Breast epithelium (tissue), 4 donors: ENCODE measurements around the gene FAM168A. TPM values are rescaled to one million over a fixed set of nuclear protein-coding genes. Genes with fewer than 3 reads are reported as not detected.

Experiments
- DNase-seq, 2 donors: peaks; one replicate each; pipeline ENCODE4 v3.0.0-alpha.2; 2019; ENCODE audit warnings: low spot score in 2 of 2
- H3K27ac ChIP-seq, 2 donors: fragments of 200-600 bp; sonication (generic) in 1 of 2; one replicate each; pipeline ENCODE4 v1.5.1; 2016 to 2019; ENCODE audit warnings: mild to moderate bottlenecking in 1 of 2
- H3K27me3 ChIP-seq, 2 donors: fragments of 200-600 bp; sonication (generic) in 1 of 2; one replicate each; pipeline versions ENCODE4 v1.5.1 to v1.6.0; 2017 to 2019; ENCODE audit warnings: control low read depth in 1 of 2, mild to moderate bottlenecking in 1 of 2
- H3K36me3 ChIP-seq: fragments of 200-600 bp; one replicate; pipeline ENCODE4 v1.5.1; 2019
- H3K4me1 ChIP-seq, 2 donors: fragments of 200-600 bp; sonication (generic); one replicate each; pipeline ENCODE4 v1.5.1; 2016 to 2019; ENCODE audit warnings: control low read depth in 1 of 2
- H3K4me3 ChIP-seq, 3 donors: fragments of 200-600 bp; sonication (generic); 1 replicate in 2 of 3; 2 replicates in 1 of 3; pipeline ENCODE4 v1.5.1; 2016 to 2019; ENCODE audit warnings: mild to moderate bottlenecking in 3 of 3, moderate library complexity in 2 of 3
- H3K9me3 ChIP-seq, 2 donors: fragments of 200-600 bp; sonication (generic) in 1 of 2; one replicate each; pipeline ENCODE4 v1.5.1; 2016 to 2019; ENCODE audit warnings: control low read depth in 1 of 2
- POLR2A ChIP-seq: fragments of 450-650 bp; IDR thresholded peaks from one replicate; pipeline ENCODE4 v1.6.1; 2016; ENCODE audit warnings: antibody characterized with exemption, mild to moderate bottlenecking, moderate library complexity
- POLR2AphosphoS5 ChIP-seq, 3 donors: sonication (generic); formaldehyde crosslinking; IDR thresholded peaks; one replicate each; pipeline ENCODE4 v1.6.1; 2017; ENCODE audit warnings: antibody characterized with exemption in 3 of 3
- intact Hi-C: fragments of 100-400 bp; cut with DNase I; formaldehyde crosslinking; loops from one replicate; pipeline ENCODE4 v1.15.1; 2023; ENCODE audit warnings: low total_unique reads
- total RNA-seq, 3 donors: library from RNA; depleted of rRNA; stranded (reverse); fragments of >200 nt; gene quantifications; one replicate each; pipeline ENCODE4 v1.1.0, GENCODE V29; 2016
- TF ChIP-seq, protein P1 (sequence below), 3 donors: fragments of 450-650 bp; IDR thresholded peaks; one replicate each; pipeline ENCODE4 v1.5.1; 2016 to 2017; ENCODE audit warnings: antibody characterized with exemption in 3 of 3, mild to moderate bottlenecking in 3 of 3, moderate library complexity in 3 of 3

The FAM168A gene
- total RNA-seq, 3 donors from 2014 or later = 26.5 to 41.9 (median 28.8) TPM

GRCh38 chr11:73363147-73363546 lies 234.8 kb downstream of the FAM168A start:
- Histone ChIP-seq H3K9me3 (no peaks in the 10 kb centered on the region), H3K36me3 (peaks cover 6% of the 10 kb centered on the region), H3K4me1 (no peaks in the 10 kb centered on the region), H3K27me3 (no peaks in the 10 kb centered on the region), H3K27ac (no peak overlapping the region), H3K4me3 (no peak overlapping the region)
- intact Hi-C loops = no loop called here
- TF ChIP-seq, protein P1, sequence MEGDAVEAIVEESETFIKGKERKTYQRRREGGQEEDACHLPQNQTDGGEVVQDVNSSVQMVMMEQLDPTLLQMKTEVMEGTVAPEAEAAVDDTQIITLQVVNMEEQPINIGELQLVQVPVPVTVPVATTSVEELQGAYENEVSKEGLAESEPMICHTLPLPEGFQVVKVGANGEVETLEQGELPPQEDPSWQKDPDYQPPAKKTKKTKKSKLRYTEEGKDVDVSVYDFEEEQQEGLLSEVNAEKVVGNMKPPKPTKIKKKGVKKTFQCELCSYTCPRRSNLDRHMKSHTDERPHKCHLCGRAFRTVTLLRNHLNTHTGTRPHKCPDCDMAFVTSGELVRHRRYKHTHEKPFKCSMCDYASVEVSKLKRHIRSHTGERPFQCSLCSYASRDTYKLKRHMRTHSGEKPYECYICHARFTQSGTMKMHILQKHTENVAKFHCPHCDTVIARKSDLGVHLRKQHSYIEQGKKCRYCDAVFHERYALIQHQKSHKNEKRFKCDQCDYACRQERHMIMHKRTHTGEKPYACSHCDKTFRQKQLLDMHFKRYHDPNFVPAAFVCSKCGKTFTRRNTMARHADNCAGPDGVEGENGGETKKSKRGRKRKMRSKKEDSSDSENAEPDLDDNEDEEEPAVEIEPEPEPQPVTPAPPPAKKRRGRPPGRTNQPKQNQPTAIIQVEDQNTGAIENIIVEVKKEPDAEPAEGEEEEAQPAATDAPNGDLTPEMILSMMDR (IDR thresholded peaks at IDR 0.05) = no peak
- TF ChIP-seq POLR2AphosphoS5 (IDR thresholded peaks at IDR 0.05) (no peak), POLR2A (no peak)
- DNase-seq = no peak

GRCh38 chr11:73361953-73362776 lies 235.7 kb downstream of the FAM168A start:
- H3K27ac ChIP-seq = no peak overlapping the region
- H3K4me3 ChIP-seq = no peak overlapping the region
- DNase-seq = no peak
- peaks cover 6% of the 10 kb centered on the region for H3K36me3 ChIP-seq
- H3K9me3 ChIP-seq = no peaks in the 10 kb centered on the region
- no peaks in the 10 kb centered on the region for H3K4me1 ChIP-seq
- H3K27me3 ChIP-seq = no peaks in the 10 kb centered on the region
- intact Hi-C loops = no loop called here
- TF ChIP-seq, protein P1 (IDR thresholded peaks at IDR 0.05) = no peak
- TF ChIP-seq POLR2AphosphoS5 (IDR thresholded peaks at IDR 0.05) = no peak
- TF ChIP-seq POLR2A = no peak

DNA sequence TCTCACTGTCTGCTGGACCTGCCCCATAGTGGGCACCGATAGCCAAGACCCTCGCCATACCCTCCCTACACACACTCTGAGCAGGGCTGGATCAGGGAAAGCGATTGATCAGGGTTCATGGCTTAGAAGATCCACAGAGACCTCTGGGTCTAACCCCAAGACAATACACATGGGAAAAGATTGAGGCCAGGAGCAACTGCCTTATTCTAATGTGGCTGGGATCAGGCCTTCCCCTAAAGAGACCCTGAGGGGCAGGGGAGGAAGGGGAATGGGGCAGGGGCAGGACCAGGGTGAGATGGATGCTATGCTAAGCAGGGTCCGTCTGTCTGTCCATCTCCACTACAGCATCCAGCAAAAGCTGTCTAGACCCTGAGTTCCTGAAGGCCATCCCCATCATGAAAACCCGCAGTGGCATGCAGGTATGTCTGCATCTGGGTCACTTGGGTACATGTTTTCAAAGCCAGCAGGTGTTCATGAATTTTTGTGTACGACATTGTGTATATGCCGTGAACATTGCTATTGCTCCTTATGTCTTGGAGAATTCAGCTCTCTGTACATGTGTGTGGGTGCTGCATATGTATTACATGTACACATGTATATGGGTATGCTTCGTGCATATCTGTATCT lies 237.1 kb downstream of the FAM168A start:
- TF ChIP-seq POLR2A (no peak), POLR2AphosphoS5 (IDR thresholded peaks at IDR 0.05) (no peak)
- TF ChIP-seq, protein P1 (IDR thresholded peaks at IDR 0.05) = no peak
- Histone ChIP-seq H3K4me3 (no peak overlapping the region), H3K27ac (peak overlapping the region in 1 of 2 donors; percentile 38), H3K27me3 (no peaks in the 10 kb centered on the region), H3K36me3 (peaks cover 6% of the 10 kb centered on the region), H3K9me3 (no peaks in the 10 kb centered on the region), H3K4me1 (no peaks in the 10 kb centered on the region)
- no peak for DNase-seq
- intact Hi-C loops = no loop called here

DNA sequence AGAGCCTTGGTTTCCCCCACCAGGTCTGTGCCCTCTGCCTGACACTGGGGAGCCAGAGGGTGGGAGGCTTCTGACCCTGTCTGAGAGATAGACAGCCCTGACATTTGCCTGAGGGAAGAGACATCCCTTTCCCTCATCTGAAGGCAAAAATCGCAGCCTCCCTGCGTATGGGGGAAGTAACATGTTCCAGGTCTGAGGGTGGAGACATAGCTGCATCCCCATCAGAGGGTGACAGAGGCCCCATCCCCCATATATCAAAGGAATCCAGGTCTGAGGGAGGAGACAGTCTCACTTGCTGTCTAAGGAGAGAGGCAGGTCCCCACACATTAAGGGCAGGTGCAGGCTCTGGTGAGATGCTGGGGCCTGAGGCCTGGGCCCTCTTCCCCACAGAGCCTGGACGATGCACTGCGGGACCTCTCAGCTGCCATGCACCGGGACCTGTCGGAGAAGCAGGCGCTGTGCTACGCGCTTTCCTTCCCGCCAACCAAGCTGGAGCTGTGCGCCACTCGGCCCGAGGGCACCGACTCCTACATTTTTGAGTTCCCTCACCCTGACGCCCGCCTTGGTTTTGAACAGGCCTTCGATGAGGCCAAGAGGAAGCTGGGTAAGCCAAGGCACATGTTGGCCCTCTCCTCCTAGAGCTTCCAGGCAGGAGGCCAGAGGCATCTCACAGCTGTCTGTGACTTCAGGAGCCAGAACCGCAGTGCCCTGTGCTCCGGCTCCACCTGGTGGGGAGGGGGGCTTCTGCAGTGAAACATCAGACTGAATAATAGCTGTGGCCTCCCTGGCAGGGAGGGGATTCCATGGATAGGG lies 237.8 kb downstream of the FAM168A start:
- peak overlapping the region in 1 of 3 donors; percentile 43 for H3K4me3 ChIP-seq
- H3K9me3 ChIP-seq = no peaks in the 10 kb centered on the region
- intact Hi-C loops = no loop called here
- H3K27ac ChIP-seq = peak overlapping the region; percentile 52 to 79
- DNase-seq = no peak
- TF ChIP-seq, protein P1 (IDR thresholded peaks at IDR 0.05) = no peak
- no peak for TF ChIP-seq POLR2A
- no peaks in the 10 kb centered on the region for H3K27me3 ChIP-seq
- no peaks in the 10 kb centered on the region for H3K4me1 ChIP-seq
- H3K36me3 ChIP-seq = peaks cover 6% of the 10 kb centered on the region
